Stomach (tissue), 4 donors: ENCODE data around the gene PPP2R2B.

Source experiments
- POLR2A ChIP-seq, 4 donors: fragments of 450-650 bp; IDR thresholded peaks; one replicate each; pipeline ENCODE4 v1.6.1; 2016; ENCODE audit warnings: antibody characterized with exemption in 4 of 4, control low read depth in 2 of 4, mild to moderate bottlenecking in 1 of 4, moderate library complexity in 1 of 4
- TF ChIP-seq, protein P1 (sequence below), 7 experiments: fragments of 450-650 bp in 4 of 7; fragments of 200-600 bp in 3 of 7; sonication (generic) in 3 of 7; IDR thresholded peaks; one replicate each; pipeline ENCODE4 v1.5.1; 2016 to 2019; ENCODE audit warnings: antibody characterized with exemption in 7 of 7, control low read depth in 2 of 7, mild to moderate bottlenecking in 1 of 7

DNA sequence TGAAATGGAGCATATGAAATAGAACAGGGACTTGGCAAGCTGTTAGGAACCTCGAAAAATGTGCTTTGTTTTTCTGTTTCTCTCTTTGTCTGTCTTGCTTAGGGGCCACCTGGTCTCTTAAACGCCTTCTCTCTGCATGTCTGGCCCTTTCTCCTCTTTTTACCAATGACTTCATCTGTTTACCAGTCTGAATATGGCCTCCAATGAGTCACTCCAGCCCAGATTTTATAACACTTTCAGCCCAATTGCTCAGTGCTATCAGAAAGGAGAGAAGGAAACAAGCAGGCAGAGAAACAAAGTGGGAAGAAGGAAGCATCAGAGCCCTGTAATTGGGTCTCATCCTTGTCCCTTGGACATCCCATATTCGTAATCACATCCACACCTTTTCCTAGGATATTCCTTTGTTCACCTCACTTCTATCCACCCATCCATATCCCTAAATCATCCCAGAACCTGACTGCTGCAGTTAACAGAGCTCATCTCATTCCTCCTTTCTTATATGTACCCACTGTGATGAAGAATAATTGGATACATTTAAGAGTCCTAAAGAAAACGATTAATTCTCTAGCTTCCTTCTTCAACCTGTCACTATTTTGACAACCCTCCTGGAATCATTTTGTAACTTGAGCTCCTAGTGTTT is 210.8 kb downstream of the PPP2R2B start:
- TF ChIP-seq, protein P1, sequence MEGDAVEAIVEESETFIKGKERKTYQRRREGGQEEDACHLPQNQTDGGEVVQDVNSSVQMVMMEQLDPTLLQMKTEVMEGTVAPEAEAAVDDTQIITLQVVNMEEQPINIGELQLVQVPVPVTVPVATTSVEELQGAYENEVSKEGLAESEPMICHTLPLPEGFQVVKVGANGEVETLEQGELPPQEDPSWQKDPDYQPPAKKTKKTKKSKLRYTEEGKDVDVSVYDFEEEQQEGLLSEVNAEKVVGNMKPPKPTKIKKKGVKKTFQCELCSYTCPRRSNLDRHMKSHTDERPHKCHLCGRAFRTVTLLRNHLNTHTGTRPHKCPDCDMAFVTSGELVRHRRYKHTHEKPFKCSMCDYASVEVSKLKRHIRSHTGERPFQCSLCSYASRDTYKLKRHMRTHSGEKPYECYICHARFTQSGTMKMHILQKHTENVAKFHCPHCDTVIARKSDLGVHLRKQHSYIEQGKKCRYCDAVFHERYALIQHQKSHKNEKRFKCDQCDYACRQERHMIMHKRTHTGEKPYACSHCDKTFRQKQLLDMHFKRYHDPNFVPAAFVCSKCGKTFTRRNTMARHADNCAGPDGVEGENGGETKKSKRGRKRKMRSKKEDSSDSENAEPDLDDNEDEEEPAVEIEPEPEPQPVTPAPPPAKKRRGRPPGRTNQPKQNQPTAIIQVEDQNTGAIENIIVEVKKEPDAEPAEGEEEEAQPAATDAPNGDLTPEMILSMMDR (IDR thresholded peaks at IDR 0.05) = no peak
- no peak for TF ChIP-seq POLR2A (IDR thresholded peaks at IDR 0.05)
